Neuronal stem cell (in vitro differentiated cells): ENCODE data around the gene MYOG.
A peak's percentile ranks its signal among the peaks of the same experiment; 100 is the strongest.

ENCODE experiments used
- DNase-seq: peaks from one replicate; pipeline ENCODE4 v3.0.0-alpha.2; 2013; ENCODE audit warnings: low spot score
- H2AFZ ChIP-seq: one replicate; pipeline ENCODE4 v1.6.1; 2013; ENCODE audit warnings: mild to moderate bottlenecking, low read length, inconsistent platforms
- H2AK5ac ChIP-seq: 2 replicates; pipeline ENCODE4 v1.6.1; 2013; ENCODE audit warnings: low read depth, mild to moderate bottlenecking, inconsistent platforms, low read length, moderate library complexity, mixed read lengths
- H2BK120ac ChIP-seq: 2 replicates; pipeline ENCODE4 v1.6.1; 2013; ENCODE audit warnings: low read depth, mild to moderate bottlenecking, inconsistent platforms, low read length, moderate library complexity, mixed read lengths
- H2BK12ac ChIP-seq: one replicate; pipeline ENCODE4 v1.6.1; 2013; ENCODE audit warnings: low read length, inconsistent platforms
- H2BK15ac ChIP-seq: 2 replicates; pipeline ENCODE4 v1.6.1; 2013; ENCODE audit warnings: mild to moderate bottlenecking, low read length, inconsistent platforms, mixed read lengths
- H2BK5ac ChIP-seq: one replicate; pipeline ENCODE4 v1.6.1; 2013; ENCODE audit warnings: inconsistent platforms, mild to moderate bottlenecking, low read length, moderate library complexity
- H3K14ac ChIP-seq: one replicate; pipeline ENCODE4 v1.6.1; 2013; ENCODE audit warnings: low read length, inconsistent platforms
- H3K18ac ChIP-seq: 2 replicates; pipeline ENCODE4 v1.6.1; 2013; ENCODE audit warnings: low read length, inconsistent platforms
- H3K23ac ChIP-seq: 2 replicates; pipeline ENCODE4 v1.6.1; 2013; ENCODE audit warnings: low read depth, mild to moderate bottlenecking, mixed read lengths, low read length, inconsistent platforms; ENCODE audit not compliant: poor library complexity
- H3K27ac ChIP-seq: replicated peaks from 3 replicates; pipeline ENCODE4 v1.5.1; 2013; ENCODE audit warnings: low read length, inconsistent platforms
- H3K27me3 ChIP-seq, 3 experiments: 2 replicates each; pipeline ENCODE4 v1.6.1; 2013; ENCODE audit warnings: low read length in 3 of 3, mild to moderate bottlenecking in 2 of 3, inconsistent platforms in 1 of 3, low read depth in 1 of 3, mixed read lengths in 1 of 3, moderate library complexity in 1 of 3; ENCODE audit not compliant: control insufficient read depth in 3 of 3, insufficient read depth in 3 of 3
- H3K36me3 ChIP-seq, 2 donors: replicated peaks in 1 of 2; 2 replicates each; pipeline ENCODE4 v1.6.1; 2013; ENCODE audit warnings: low read length in 2 of 2; ENCODE audit not compliant: control insufficient read depth in 2 of 2, insufficient read depth in 2 of 2
- H3K4ac ChIP-seq: 2 replicates; pipeline ENCODE4 v1.6.1; 2013; ENCODE audit warnings: inconsistent platforms, mild to moderate bottlenecking, low read length, moderate library complexity
- H3K4me1 ChIP-seq, 2 donors: 1 replicate in 1 of 2; 2 replicates in 1 of 2; pipeline ENCODE4 v1.6.1; 2013; ENCODE audit warnings: low read length in 2 of 2, low read depth in 1 of 2; ENCODE audit not compliant: control insufficient read depth in 2 of 2, insufficient read depth in 1 of 2
- H3K4me2 ChIP-seq: one replicate; pipeline ENCODE4 v1.6.1; 2013; ENCODE audit warnings: mild to moderate bottlenecking, low read length, inconsistent platforms; ENCODE audit not compliant: insufficient read depth, poor library complexity, severe bottlenecking
- H3K4me3 ChIP-seq, 2 donors: 2 replicates each; pipeline ENCODE4 v1.5.1; 2013; ENCODE audit warnings: low read length in 2 of 2, mild to moderate bottlenecking in 2 of 2, inconsistent platforms in 1 of 2, moderate library complexity in 1 of 2
- H3K79me1 ChIP-seq: one replicate; pipeline ENCODE4 v1.6.1; 2013; ENCODE audit warnings: low read depth, mild to moderate bottlenecking, inconsistent platforms, low read length, moderate library complexity
- H3K9ac ChIP-seq: one replicate; pipeline ENCODE4 v1.6.1; 2013; ENCODE audit warnings: mild to moderate bottlenecking, low read depth, low read length, inconsistent platforms; ENCODE audit not compliant: poor library complexity
- H3K9me3 ChIP-seq, 2 donors: replicated peaks in 1 of 2; 2 replicates each; pipeline versions ENCODE3 to v1.6.1; 2013; ENCODE audit warnings: low read length in 2 of 2, mild to moderate bottlenecking in 2 of 2, inconsistent platforms in 1 of 2, low read depth in 1 of 2, mixed read lengths in 1 of 2, moderate library complexity in 1 of 2; ENCODE audit not compliant: control insufficient read depth in 2 of 2, insufficient read depth in 1 of 2
- H4K8ac ChIP-seq: one replicate; pipeline ENCODE4 v1.6.1; 2013; ENCODE audit warnings: low read depth, mild to moderate bottlenecking, inconsistent platforms, low read length, moderate library complexity
- H4K91ac ChIP-seq: one replicate; pipeline ENCODE4 v1.6.1; 2013; ENCODE audit warnings: low read length, low read depth, mild to moderate bottlenecking, inconsistent platforms; ENCODE audit not compliant: poor library complexity
- WGBS, 2 donors: extraction: QIAGEN DNeasy Blood & Tissue Kit; methylation state at CpG; one replicate each; pipeline ENCODE4 v1.1.7; 2013; ENCODE audit warnings: missing lambda C conversion rate in 2 of 2, mixed read lengths in 1 of 2; ENCODE audit not compliant: insufficient read length in 2 of 2, insufficient replicate concordance in 1 of 2; ENCODE audit errors: extremely low coverage in 2 of 2; 5-methylcytosine and 5-hydroxymethylcytosine counted together

The MYOG gene

GRCh38 chr1:203058676-203058935 lies 27.2 kb downstream of the MYOG start:
- Histone ChIP-seq H3K14ac (no peak overlapping the region), H2AK5ac (no peak overlapping the region), H3K9me3 (peaks cover 0 to 3% of the 10 kb centered on the region in 2 donors), H3K27me3 (peaks cover 0 to 26% (median 0%) of the 10 kb centered on the region in 3 experiments), H2BK120ac (no peak overlapping the region), H3K18ac (no peak overlapping the region), H2BK15ac (no peak overlapping the region), H3K79me1 (no peaks in the 10 kb centered on the region), H3K4me1 (peaks cover 0 to 11% of the 10 kb centered on the region in 2 donors), H2BK5ac (no peak overlapping the region), H3K36me3 (no peaks in the 10 kb centered on the region), H3K4me2 (no peak overlapping the region), H4K91ac (no peak overlapping the region), H3K4me3 (no peak overlapping the region), H2AFZ (no peak overlapping the region), H3K9ac (no peak overlapping the region), H4K8ac (no peak overlapping the region), H3K27ac (no peak overlapping the region), H2BK12ac (no peak overlapping the region), H3K23ac (no peak overlapping the region), H3K4ac (no peak overlapping the region)
- no CpG with 5 or more reads among the region's 1 CpG for WGBS, 2 donors
- no peak for DNase-seq

GRCh38 chr1:203057911-203058675 lies 27.7 kb downstream of the MYOG start:
- Histone ChIP-seq H3K14ac (no peak overlapping the region), H3K18ac (no peak overlapping the region), H3K23ac (no peak overlapping the region), H2BK5ac (no peak overlapping the region), H2AFZ (no peak overlapping the region), H3K4me1 (peaks cover 0 to 11% of the 10 kb centered on the region in 2 donors), H3K4me3 (no peak overlapping the region), H4K91ac (no peak overlapping the region), H3K36me3 (no peaks in the 10 kb centered on the region), H2AK5ac (no peak overlapping the region), H3K27ac (no peak overlapping the region), H3K79me1 (no peaks in the 10 kb centered on the region), H2BK120ac (no peak overlapping the region), H4K8ac (no peak overlapping the region), H2BK12ac (no peak overlapping the region), H2BK15ac (no peak overlapping the region), H3K4me2 (no peak overlapping the region), H3K9ac (peak overlapping the region; percentile 22), H3K9me3 (peaks cover 0 to 3% of the 10 kb centered on the region in 2 donors), H3K27me3 (peaks cover 0 to 23% (median 0%) of the 10 kb centered on the region in 3 experiments), H3K4ac (no peak overlapping the region)
- no CpG with 5 or more reads among the region's 10 CpGs for WGBS, 2 donors
- DNase-seq: no peak

- no peak for DNase-seq
- H3K4me1 ChIP-seq: peaks cover 0 to 11% of the 10 kb centered on the region in 2 donors
- no peak overlapping the region for H2BK120ac ChIP-seq
- H4K8ac ChIP-seq: no peak overlapping the region
- H4K91ac ChIP-seq: no peak overlapping the region
- H3K9me3 ChIP-seq: peaks cover 0 to 3% of the 10 kb centered on the region in 2 donors
- H3K27me3 ChIP-seq: peaks cover 0 to 28% (median 0%) of the 10 kb centered on the region in 3 experiments
- no peak overlapping the region for H3K18ac ChIP-seq
- no peak overlapping the region for H3K4me2 ChIP-seq
- H2AFZ ChIP-seq: no peak overlapping the region
- H3K9ac ChIP-seq: no peak overlapping the region
- no peaks in the 10 kb centered on the region for H3K36me3 ChIP-seq
- no peak overlapping the region for H3K27ac ChIP-seq
- WGBS, 2 donors: no CpG with 5 or more reads among the region's 6 CpGs
- no peak overlapping the region for H2BK15ac ChIP-seq
- no peak overlapping the region for H3K4me3 ChIP-seq
- no peak overlapping the region for H3K4ac ChIP-seq
- no peak overlapping the region for H3K23ac ChIP-seq
- H2BK5ac ChIP-seq: no peak overlapping the region
- no peaks in the 10 kb centered on the region for H3K79me1 ChIP-seq
- H2BK12ac ChIP-seq: no peak overlapping the region
- H2AK5ac ChIP-seq: no peak overlapping the region
- H3K14ac ChIP-seq: no peak overlapping the region
These were observed 29.3 kb downstream of the MYOG start for GRCh38 chr1:203056516-203056915.

GRCh38 chr1:203056012-203056411 lies 29.8 kb downstream of the MYOG start:
- Histone ChIP-seq H3K4me3 (no peak overlapping the region), H2BK120ac (no peak overlapping the region), H3K4me1 (peaks cover 0 to 11% of the 10 kb centered on the region in 2 donors), H4K8ac (no peak overlapping the region), H3K79me1 (no peaks in the 10 kb centered on the region), H3K9ac (no peak overlapping the region), H4K91ac (no peak overlapping the region), H3K27ac (no peak overlapping the region), H2BK12ac (no peak overlapping the region), H3K9me3 (peaks cover 0 to under 1% of the 10 kb centered on the region in 2 donors), H2AK5ac (peak overlapping the region; percentile 8), H3K36me3 (no peaks in the 10 kb centered on the region), H2BK5ac (no peak overlapping the region), H3K27me3 (peaks cover 0 to 33% (median 0%) of the 10 kb centered on the region in 3 experiments), H3K23ac (no peak overlapping the region), H3K18ac (no peak overlapping the region), H2BK15ac (no peak overlapping the region), H2AFZ (no peak overlapping the region), H3K4ac (no peak overlapping the region), H3K4me2 (no peak overlapping the region), H3K14ac (no peak overlapping the region)
- no peak for DNase-seq
- WGBS, 2 donors: no CpG with 5 or more reads among the region's 7 CpGs
